Activated naive CD4-positive, alpha-beta T cell treated with anti-CD3 and anti-CD28 coated beads for 36 hours (primary cell): ENCODE data around the gene ADAMTS3. TPM values are rescaled to one million over a fixed set of nuclear protein-coding genes. Genes with fewer than 3 reads are reported as not detected.

Experiments
- CTCF ChIA-PET: fragments of 350-600 bp; sonication (Branson Sonifier 250); formaldehyde crosslinking; loops from one replicate; lab custom pipeline; 2021; ENCODE audit warnings: antibody characterized with exemption; lab: Charles Lee
- DNase-seq: peaks from one replicate; pipeline ENCODE4 v3.0.0-alpha.2; 2020
- H3K27ac Mint-ChIP-seq: one replicate; pipeline ENCODE4 v1.8.0; 2021; ENCODE audit warnings: mild to moderate bottlenecking, mixed read lengths
- H3K27me3 Mint-ChIP-seq: one replicate; pipeline ENCODE4 v1.8.0; 2021; ENCODE audit warnings: low read depth, mixed read lengths
- H3K36me3 Mint-ChIP-seq: one replicate; pipeline ENCODE4 v1.8.0; 2021; ENCODE audit warnings: low read depth, mixed read lengths
- H3K4me1 Mint-ChIP-seq: one replicate; pipeline ENCODE4 v1.8.0; 2021; ENCODE audit warnings: low read depth, mixed read lengths
- H3K4me3 Mint-ChIP-seq: one replicate; pipeline ENCODE4 v1.8.0; 2021; ENCODE audit warnings: mild to moderate bottlenecking, moderate library complexity, mixed read lengths
- H3K9me3 Mint-ChIP-seq: one replicate; pipeline ENCODE4 v1.8.0; 2021; ENCODE audit warnings: mixed read lengths
- intact Hi-C: fragments of 100-400 bp; cut with micrococcal nuclease; formaldehyde crosslinking; loops from one replicate; pipeline ENCODE4 v1.15.1; 2023
- total RNA-seq, 2 experiments: library from RNA; stranded (reverse); gene quantifications; one replicate each; pipeline ENCODE4 v1.2.3, GENCODE V29; 2021

ADAMTS3 gene
- total RNA-seq, 2 experiments from 2014 or later, result not detected

DNA sequence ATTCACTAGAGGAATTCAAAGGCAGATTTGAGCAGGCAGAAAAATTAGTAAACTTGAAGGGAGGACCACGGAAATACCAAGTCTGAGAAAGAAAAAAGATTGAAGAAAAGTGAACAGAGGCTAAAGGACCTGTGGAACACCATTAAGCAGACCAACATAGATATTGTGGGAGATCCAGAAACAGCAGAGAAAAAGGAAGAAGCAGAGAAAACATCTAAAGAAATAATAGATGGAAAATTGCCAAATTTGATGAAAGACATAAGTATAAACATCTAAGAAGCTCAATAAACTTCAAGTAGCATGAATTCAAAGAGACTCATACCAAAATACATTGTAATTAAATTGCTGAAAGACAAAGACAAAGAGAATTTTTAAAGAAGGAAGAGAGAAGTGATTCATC lies 31.0 kb downstream of the ADAMTS3 start:
- intact Hi-C loops, result no loop called here
- no peak overlapping the region for H3K27ac Mint-ChIP-seq
- H3K4me3 Mint-ChIP-seq, result no peak overlapping the region
- no peaks in the 10 kb centered on the region for H3K27me3 Mint-ChIP-seq
- CTCF ChIA-PET, result no interaction called here
- no peaks in the 10 kb centered on the region for H3K4me1 Mint-ChIP-seq
- H3K9me3 Mint-ChIP-seq, result peaks cover 7% of the 10 kb centered on the region
- H3K36me3 Mint-ChIP-seq, result no peaks in the 10 kb centered on the region
- DNase-seq, result no peak

DNA sequence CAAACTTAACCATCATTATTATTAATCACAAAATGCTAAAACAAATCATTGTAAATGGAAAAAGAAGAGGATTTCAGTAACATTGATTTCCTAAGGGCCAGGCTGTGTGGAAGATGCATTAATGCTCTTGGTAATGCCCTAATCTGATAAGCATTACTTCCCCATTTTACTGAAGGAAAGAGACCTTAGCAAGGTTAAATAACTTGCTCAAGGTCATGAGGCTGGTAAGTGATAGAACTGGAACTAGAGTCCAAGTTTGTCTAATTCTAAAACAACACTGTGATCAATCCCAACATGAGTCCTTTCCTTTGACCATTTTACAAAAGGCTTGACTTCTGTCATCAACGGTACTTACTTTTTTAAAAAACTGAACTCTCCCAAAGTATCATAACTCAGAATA lies 32.6 kb downstream of the ADAMTS3 start:
- no peaks in the 10 kb centered on the region for H3K4me1 Mint-ChIP-seq
- DNase-seq, result no peak
- peaks cover 7% of the 10 kb centered on the region for H3K9me3 Mint-ChIP-seq
- no peak overlapping the region for H3K27ac Mint-ChIP-seq
- CTCF ChIA-PET, result no interaction called here
- H3K4me3 Mint-ChIP-seq, result no peak overlapping the region
- intact Hi-C loops, result no loop called here
- H3K27me3 Mint-ChIP-seq, result no peaks in the 10 kb centered on the region
- no peaks in the 10 kb centered on the region for H3K36me3 Mint-ChIP-seq

DNA sequence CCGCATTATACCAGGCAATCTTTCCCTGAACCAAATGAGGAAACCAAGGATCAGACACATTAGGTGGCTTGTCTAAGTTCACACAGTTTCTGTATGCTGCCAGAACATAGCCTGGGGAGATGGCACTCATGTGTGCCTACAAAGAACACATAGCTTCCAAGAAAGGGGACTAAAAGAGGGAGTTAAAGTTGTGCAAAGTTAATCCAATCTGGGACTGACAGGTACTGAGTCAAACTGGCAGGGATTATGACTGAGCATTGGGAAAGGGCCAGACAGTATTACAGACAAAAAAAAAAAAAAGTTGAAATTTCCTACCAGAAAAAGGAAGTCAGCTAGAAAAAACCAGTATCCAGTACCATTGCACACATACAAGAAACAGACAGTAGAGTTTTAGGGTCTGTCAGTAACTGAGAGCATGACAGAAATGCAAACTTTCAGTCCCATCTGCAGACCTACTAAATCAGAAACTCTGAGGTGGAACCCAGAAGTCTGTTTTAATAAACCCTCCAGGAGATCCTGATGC lies 37.2 kb downstream of the ADAMTS3 start:
- DNase-seq, result no peak
- Mint-ChIP-seq H3K4me1 (no peaks in the 10 kb centered on the region), H3K9me3 (peaks cover 1% of the 10 kb centered on the region), H3K36me3 (no peaks in the 10 kb centered on the region), H3K4me3 (no peak overlapping the region), H3K27ac (no peak overlapping the region), H3K27me3 (no peaks in the 10 kb centered on the region)
- CTCF ChIA-PET, result no interaction called here
- intact Hi-C loops, result no loop called here

DNA sequence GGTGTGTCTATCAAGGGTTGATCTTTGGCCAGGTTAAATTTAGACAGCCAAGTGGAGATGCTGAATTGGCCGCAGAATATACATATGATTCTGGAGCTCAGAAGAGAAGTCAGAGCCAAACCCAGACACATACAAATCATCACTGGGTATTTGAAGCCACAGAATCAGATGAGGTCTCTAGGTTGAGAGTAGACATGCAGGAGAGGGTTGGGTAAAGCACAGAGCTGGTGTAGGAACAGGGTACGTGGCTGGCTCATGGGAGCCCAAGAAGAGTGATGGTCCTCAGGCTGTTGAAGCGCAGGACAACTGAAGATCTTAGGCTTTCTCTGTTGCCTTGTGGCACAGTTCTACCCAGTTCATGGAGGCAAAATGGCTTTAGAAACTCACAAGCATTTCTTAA lies 37.7 kb downstream of the ADAMTS3 start:
- intact Hi-C loops, result no loop called here
- CTCF ChIA-PET, result no interaction called here
- H3K4me3 Mint-ChIP-seq, result no peak overlapping the region
- H3K27me3 Mint-ChIP-seq, result no peaks in the 10 kb centered on the region
- DNase-seq, result no peak
- H3K4me1 Mint-ChIP-seq, result no peaks in the 10 kb centered on the region
- H3K27ac Mint-ChIP-seq, result no peak overlapping the region
- H3K9me3 Mint-ChIP-seq, result peaks cover 1% of the 10 kb centered on the region
- H3K36me3 Mint-ChIP-seq, result no peaks in the 10 kb centered on the region

DNA sequence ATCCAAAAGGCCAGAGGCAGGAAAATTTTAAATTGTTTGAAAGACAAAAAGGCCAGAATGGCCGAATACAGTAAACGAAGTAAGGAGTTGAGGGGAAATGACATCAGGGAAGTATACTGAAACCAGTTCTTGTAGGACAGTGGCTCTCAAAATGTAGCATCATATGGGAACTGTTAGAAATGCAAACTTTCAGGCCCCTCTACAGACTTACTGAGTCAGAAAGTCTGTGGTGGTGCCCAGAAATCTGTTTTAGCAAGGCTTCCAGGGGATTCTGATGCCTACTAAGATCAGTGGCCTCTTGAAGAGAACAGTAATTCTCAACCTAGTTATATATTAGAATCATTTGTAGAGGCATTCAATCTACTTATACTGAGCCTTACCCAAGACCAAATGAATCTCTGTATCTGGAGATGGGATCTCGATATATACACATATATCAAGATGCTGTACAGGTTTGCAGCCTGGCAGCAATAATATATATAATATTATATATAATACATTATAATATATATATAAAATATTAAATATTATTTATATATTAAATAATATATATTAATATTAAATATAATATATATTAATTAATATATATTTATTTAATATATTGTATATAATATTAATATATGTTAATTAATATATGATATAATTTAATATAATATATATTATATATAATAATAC lies 39.7 kb downstream of the ADAMTS3 start:
- Mint-ChIP-seq H3K4me3 (no peak overlapping the region), H3K36me3 (no peaks in the 10 kb centered on the region), H3K4me1 (no peaks in the 10 kb centered on the region), H3K27ac (no peak overlapping the region), H3K9me3 (no peaks in the 10 kb centered on the region), H3K27me3 (peaks cover 3% of the 10 kb centered on the region)
- DNase-seq, result no peak
- CTCF ChIA-PET, result no interaction called here
- intact Hi-C loops, result no loop called here

DNA sequence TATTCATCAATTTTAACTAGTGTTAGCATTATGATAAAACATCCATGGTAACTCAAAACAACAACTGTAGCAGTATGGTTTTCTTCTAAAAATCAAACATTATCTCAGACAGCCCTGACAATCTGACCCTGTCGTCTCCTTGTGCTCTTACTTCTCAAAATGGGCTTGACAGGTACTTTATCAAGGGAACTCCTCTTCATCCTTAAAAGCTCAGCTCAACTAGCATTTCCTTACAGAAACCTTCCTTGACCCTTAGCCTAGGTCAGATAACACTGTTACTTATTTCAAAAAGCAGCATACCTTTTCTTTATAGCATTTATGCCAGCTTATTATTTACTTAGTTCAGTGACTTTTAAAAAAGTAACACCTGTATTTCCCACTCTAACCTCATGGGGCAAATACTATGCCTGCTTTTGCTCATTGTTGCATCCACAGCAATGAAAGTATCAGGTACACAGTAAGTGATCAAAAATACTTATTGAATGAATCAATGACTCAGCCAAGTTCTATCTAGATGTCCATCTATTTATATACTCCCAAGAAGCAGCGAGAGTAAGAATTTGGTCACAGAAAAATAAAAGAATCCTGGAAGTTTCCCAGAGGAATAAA lies 41.9 kb downstream of the ADAMTS3 start:
- Mint-ChIP-seq H3K9me3 (no peaks in the 10 kb centered on the region), H3K36me3 (no peaks in the 10 kb centered on the region), H3K4me3 (no peak overlapping the region), H3K27me3 (peaks cover 3% of the 10 kb centered on the region), H3K27ac (no peak overlapping the region), H3K4me1 (no peaks in the 10 kb centered on the region)
- DNase-seq, result no peak
- intact Hi-C loops, result no loop called here
- CTCF ChIA-PET, result no interaction called here

DNA sequence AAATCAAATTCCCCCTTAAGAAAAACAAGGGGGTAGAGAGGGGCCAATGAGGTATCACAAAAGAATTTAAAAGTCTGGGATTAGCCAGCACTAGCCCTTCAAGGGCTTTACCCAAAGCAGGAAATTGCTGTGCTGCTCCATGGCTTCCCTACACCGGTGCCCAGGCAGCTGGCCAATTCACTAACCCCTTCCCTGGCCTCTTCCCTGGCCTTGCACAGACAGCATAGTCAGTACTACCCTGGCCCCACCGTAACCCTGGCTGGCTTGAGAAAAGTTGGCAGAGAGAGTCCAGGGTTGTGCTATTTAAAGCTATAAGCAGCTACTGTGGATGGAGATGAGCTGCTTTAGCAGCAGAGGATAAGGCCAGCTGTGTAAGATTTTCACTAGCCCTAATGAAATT lies 43.1 kb downstream of the ADAMTS3 start:
- CTCF ChIA-PET, result interaction anchor here (0.7 kb wide), 1 partner anchor 199 kb away, joined by 3 read pairs; no protein-coding TSS in a partner anchor
- intact Hi-C loops, result no loop called here
- DNase-seq, result no peak
- H3K36me3 Mint-ChIP-seq, result no peaks in the 10 kb centered on the region
- no peak overlapping the region for H3K4me3 Mint-ChIP-seq
- no peaks in the 10 kb centered on the region for H3K9me3 Mint-ChIP-seq
- no peaks in the 10 kb centered on the region for H3K4me1 Mint-ChIP-seq
- H3K27ac Mint-ChIP-seq, result no peak overlapping the region
- peaks cover 3% of the 10 kb centered on the region for H3K27me3 Mint-ChIP-seq

DNA sequence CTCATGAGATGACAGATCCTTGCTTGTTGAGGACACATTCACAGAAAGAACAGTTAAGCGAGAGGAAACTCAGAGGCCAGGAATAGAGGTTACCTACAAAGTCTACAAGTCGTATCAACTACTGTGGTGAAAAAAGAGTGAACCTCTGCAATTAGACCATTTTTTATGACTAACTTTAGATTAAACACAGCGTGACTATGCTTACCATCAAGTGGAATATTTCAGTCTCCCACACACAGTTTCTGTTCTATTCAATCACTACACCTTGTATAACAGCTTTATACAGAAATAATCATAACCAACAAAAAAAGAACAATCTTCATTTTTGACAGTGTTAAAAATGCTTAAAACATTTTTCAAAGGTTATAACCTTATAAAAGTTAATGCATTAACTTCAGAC lies 46.6 kb downstream of the ADAMTS3 start:
- CTCF ChIA-PET, result no interaction called here
- intact Hi-C loops, result no loop called here
- H3K9me3 Mint-ChIP-seq, result peaks cover 1% of the 10 kb centered on the region
- DNase-seq, result no peak
- peaks cover 3% of the 10 kb centered on the region for H3K27me3 Mint-ChIP-seq
- H3K4me1 Mint-ChIP-seq, result no peaks in the 10 kb centered on the region
- no peak overlapping the region for H3K27ac Mint-ChIP-seq
- H3K36me3 Mint-ChIP-seq, result no peaks in the 10 kb centered on the region
- no peak overlapping the region for H3K4me3 Mint-ChIP-seq

DNA sequence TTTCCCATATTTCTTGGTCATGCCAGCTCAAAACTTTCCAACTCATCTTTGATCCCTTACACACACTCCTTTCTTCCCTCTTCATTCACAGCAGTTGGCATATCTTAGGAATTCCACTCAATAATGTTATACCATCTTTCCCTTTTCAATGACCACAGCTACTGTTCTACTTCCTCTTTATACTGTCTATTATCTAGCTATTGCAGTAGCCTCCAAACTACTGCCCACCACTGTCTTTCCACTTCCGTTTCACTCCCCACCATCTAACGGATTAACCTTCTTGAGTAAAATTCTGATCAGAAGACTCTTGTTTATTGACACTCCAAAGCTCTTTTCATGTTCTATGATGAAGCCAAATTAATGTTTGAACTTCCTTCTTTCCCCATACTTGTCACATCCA lies 55.8 kb downstream of the ADAMTS3 start:
- Mint-ChIP-seq H3K4me1 (no peaks in the 10 kb centered on the region), H3K4me3 (no peak overlapping the region), H3K9me3 (peaks cover 5% of the 10 kb centered on the region), H3K36me3 (no peaks in the 10 kb centered on the region), H3K27me3 (no peaks in the 10 kb centered on the region), H3K27ac (no peak overlapping the region)
- intact Hi-C loops, result no loop called here
- CTCF ChIA-PET, result no interaction called here
- DNase-seq, result no peak

DNA sequence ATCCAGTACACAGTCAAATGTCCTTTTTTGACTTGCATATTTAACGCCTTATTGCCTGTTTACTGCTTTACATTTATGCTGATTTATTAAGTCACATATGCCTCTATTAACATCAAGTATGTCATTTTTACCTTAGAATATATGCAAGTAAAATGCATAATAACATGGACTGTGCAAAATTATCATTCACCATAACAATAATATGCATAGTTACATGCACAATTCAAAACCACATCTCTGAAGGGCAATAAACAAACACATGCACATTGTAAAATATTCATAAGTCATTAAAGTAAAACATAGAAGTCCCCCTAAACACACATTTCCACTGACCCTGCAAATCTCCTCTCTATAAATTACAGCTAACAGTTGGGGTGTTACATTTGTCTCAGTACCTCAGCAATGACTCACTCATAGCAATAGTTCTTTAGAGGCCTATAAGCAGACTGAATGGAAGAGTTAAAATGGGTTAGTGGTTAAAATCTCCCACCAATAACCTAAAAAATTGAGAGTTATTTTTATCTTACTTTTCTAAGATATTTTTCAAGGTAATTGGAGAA lies 61.1 kb downstream of the ADAMTS3 start:
- H3K27me3 Mint-ChIP-seq, result peaks cover 8% of the 10 kb centered on the region
- H3K27ac Mint-ChIP-seq, result no peak overlapping the region
- H3K9me3 Mint-ChIP-seq, result peaks cover 5% of the 10 kb centered on the region
- H3K4me3 Mint-ChIP-seq, result no peak overlapping the region
- no peaks in the 10 kb centered on the region for H3K36me3 Mint-ChIP-seq
- CTCF ChIA-PET, result interaction anchor here (0.6 kb wide), 1 partner anchor 1311 kb away, joined by 3 read pairs; no protein-coding TSS in a partner anchor
- H3K4me1 Mint-ChIP-seq, result no peaks in the 10 kb centered on the region
- DNase-seq, result no peak
- intact Hi-C loops, result no loop called here

DNA sequence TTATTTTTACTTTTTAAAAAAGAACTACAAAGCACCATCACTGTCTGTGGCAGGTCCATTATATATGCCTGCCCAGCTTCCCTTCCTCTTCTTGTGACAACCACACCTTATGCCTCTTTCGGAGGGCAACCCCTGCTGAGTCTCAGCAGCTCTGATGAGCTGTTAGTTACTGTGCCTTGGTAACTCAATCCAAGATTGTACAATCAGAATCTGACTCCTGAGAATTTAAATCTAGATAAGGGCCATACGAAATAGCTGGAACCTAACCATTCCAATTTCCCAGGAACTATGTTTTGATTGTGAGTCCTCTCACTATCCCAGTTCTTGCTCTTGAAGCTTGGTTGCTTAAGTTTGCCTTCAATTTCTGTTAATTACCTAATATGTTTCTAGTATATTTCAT lies 61.9 kb downstream of the ADAMTS3 start:
- no peak overlapping the region for H3K27ac Mint-ChIP-seq
- H3K36me3 Mint-ChIP-seq, result no peaks in the 10 kb centered on the region
- peaks cover 9% of the 10 kb centered on the region for H3K27me3 Mint-ChIP-seq
- H3K4me3 Mint-ChIP-seq, result no peak overlapping the region
- H3K4me1 Mint-ChIP-seq, result no peaks in the 10 kb centered on the region
- intact Hi-C loops, result no loop called here
- CTCF ChIA-PET, result interaction anchor here (0.7 kb wide), 2 partner anchors 180 to 1117 kb away, joined by 4 read pairs; no protein-coding TSS in a partner anchor
- no peak for DNase-seq
- H3K9me3 Mint-ChIP-seq, result peaks cover 5% of the 10 kb centered on the region

DNA sequence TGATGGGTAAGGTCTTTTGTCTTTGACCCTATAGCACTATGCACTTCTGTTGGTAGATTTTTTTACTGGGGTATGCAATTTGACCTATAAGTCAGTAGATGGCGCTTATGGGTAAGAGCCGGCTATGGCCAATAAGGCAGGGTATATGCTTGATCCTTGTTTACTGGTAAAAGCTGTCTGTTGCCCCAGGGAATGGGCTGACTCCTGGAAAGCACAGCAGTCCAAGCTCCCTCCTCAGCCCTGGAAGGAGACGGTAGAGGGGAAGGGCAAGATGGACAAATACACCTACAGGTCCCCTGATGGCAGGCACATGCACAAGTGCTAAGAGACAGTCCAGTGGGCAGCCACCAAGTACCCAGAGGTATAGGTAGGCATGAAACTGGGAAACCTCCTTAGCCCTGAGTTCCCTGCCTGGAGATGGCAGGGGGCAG lies 63.7 kb downstream of the ADAMTS3 start:
- Mint-ChIP-seq H3K27me3 (peaks cover 11% of the 10 kb centered on the region), H3K4me3 (no peak overlapping the region), H3K4me1 (no peaks in the 10 kb centered on the region), H3K27ac (no peak overlapping the region), H3K9me3 (peaks cover 3% of the 10 kb centered on the region), H3K36me3 (no peaks in the 10 kb centered on the region)
- DNase-seq, result no peak
- CTCF ChIA-PET, result no interaction called here
- intact Hi-C loops, result loop anchor here (1.0 kb wide), 2 partner anchors 381 to 516 kb away; no protein-coding TSS in a partner anchor

DNA sequence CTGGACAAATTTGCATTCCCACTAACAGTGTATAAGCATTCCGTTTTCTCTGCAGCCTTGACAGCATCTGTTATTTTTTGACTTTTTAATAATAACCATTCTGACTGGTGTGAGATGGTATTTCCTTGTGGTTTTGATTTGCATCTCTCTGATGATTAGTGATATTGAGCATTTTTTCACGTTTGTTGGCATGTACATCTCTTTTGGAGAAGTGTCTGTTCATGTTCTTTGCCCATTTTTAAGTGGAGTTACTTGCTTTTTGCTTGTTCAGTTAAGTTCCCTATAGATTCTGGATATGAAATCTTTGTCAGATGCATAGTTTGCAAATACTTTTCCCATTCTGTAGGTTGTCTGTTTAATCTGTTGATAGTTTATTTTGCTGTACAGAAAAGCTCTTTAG lies 68.8 kb downstream of the ADAMTS3 start:
- Mint-ChIP-seq H3K4me3 (no peak overlapping the region), H3K9me3 (peaks cover 3% of the 10 kb centered on the region), H3K4me1 (no peaks in the 10 kb centered on the region), H3K27ac (no peak overlapping the region), H3K27me3 (peaks cover 5% of the 10 kb centered on the region), H3K36me3 (no peaks in the 10 kb centered on the region)
- CTCF ChIA-PET, result no interaction called here
- DNase-seq, result no peak
- intact Hi-C loops, result no loop called here
